ENCODE data around the gene MYZAP.

MYZAP gene

GRCh38 chr15:57562196-57562769 is 29.4 kb upstream of the MYZAP start:
- DNase-seq (ENCODE audit: low read depth, low spot score): no peak

DNA sequence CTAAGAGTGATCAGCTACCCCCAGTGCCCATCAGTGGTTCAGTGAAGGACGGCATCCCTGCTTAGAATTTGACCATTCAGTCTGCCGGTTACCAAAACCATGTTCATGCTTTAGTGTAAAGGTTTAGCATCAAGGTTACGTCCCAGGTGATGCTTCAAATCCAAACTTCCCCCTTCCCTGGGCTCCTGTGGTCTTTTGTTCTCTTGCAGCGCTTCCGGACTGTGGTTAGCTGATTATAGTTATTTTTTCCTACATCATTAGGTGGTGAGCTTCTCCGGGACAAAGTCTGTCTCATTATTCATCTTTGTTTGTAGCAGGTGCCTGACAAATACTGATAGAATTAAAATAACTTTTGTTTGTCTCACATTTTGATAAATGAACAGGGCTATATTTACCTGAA is 28.3 kb upstream of the MYZAP start:
- no peak for DNase-seq (ENCODE audit: low read depth, low spot score)

- no peak for DNase-seq (ENCODE audit: low read depth, low spot score)
Measured at GRCh38 chr15:57565311-57565710, 26.4 kb upstream of the MYZAP start.

- DNase-seq (ENCODE audit: low read depth, low spot score): no peak
Measured at GRCh38 chr15:57566834-57567233, 24.9 kb upstream of the MYZAP start.

DNA sequence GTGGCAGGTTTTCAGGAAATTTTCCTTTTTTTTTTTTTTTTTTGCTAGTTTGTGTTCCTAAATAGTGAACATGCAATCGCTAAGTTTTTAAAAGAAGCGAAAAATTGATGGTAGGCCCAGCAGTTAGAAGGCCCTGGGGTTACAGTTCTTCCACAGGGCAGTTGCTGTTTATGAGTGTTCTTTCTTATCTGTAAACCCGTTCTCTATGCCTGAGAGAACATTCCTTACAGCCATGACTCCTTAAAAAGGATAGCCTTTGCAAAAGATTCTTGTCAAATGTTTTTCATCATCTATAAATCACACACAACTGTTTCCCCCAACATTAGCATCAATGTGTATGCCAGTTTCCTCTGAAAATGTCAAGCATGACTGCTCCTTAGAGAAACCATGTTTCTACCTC is 23.8 kb upstream of the MYZAP start:
- DNase-seq (ENCODE audit: low read depth, low spot score): no peak

GRCh38 chr15:57568299-57568698 is 23.4 kb upstream of the MYZAP start:
- DNase-seq (ENCODE audit: low read depth, low spot score): no peak

DNA sequence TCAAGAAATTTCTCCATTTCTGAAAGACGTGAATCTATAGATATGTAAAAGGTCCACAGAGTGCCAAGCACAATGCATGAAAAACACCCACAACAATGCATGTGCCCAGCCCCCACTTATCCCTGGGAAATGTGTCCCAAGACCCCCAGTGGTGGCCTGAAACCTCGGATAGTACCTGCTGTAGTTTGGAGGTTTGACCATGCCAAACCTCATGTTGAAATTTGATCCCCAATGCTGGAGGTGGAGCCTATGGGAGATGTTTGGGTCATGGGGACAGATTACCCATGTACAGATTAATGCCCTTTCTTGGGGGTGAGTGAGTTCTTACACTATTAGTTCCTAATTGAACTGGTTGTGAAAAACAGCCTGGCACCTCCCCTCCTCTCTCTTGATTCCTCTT is 21.4 kb upstream of the MYZAP start:
- no peak for DNase-seq (ENCODE audit: low read depth, low spot score)

DNA sequence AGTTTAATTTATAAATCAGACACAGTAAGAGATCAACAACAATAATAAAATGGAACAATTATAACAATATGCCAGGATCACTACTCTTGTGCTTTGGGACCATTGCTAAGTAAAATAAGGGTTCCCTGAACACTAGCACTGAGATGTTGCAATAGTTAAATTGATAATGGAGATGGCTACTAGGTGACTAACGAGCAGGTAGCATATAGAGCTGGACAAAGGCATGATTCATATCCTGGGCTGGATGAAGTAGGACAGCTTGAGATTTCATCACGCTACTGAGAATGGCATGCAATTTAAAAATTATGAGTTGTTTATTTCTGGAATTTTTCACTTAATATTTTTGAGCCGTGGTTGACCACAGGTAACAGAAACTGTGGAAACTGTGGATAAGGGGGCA is 20.7 kb upstream of the MYZAP start:
- no peak for DNase-seq (ENCODE audit: low read depth, low spot score)

DNA sequence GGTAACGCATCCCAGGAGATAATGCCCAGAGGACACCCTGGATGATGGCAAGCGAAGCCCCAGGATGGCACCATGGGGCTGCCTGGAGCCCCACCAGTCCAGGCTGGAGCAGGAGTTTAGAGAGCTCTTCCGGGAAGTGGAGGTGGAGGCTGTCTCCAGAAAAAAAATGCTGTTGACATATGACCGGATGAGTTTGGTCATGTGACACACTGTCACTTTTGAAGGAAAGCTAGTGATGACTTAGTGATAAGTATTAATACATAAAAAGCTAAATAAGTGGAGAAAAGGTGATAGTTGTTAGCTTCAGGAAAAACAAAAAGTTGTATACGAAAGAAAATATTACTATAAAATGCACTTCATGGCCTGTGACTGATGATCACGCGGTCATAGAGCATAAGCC is 20.0 kb upstream of the MYZAP start:
- DNase-seq (ENCODE audit: low read depth, low spot score): no peak

- no peak for DNase-seq (ENCODE audit: low read depth, low spot score)
Measured at GRCh38 chr15:57572468-57572867, 19.2 kb upstream of the MYZAP start.

- DNase-seq (ENCODE audit: low read depth, low spot score): no peak
Measured at GRCh38 chr15:57573151-57573550, 18.6 kb upstream of the MYZAP start.

GRCh38 chr15:57575363-57575762 is 16.3 kb upstream of the MYZAP start:
- no peak for DNase-seq (ENCODE audit: low read depth, low spot score)

GRCh38 chr15:57578288-57578900 is 13.3 kb upstream of the MYZAP start:
- no peak for DNase-seq (ENCODE audit: low read depth, low spot score)

DNA sequence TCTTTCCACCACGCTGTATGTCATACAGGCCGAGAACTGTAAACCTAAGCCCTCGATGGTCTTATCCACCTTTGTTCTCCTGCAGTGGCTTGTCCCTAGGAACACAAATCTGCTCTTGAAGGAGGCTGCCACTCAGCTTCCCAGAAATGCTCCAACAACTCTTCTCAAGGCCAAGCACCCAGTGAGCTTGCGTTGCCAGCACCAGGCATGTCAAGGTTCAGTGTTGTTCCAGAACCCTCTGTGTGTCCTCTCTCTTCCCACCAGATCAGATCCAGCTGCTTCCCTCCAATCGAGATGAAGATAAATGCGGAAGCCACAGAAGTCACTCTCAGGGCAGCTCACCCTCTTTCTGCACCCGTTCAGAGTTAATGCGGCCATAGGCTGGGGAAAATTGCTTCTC is 11.3 kb upstream of the MYZAP start:
- DNase-seq (ENCODE audit: low read depth, low spot score): no peak

- DNase-seq (ENCODE audit: low read depth, low spot score): no peak
Measured at GRCh38 chr15:57580866-57581265, 10.8 kb upstream of the MYZAP start.

GRCh38 chr15:57582090-57582489 is 9.6 kb upstream of the MYZAP start:
- DNase-seq (ENCODE audit: low read depth, low spot score): no peak

- DNase-seq (ENCODE audit: low read depth, low spot score): no peak
Measured at GRCh38 chr15:57583282-57583681, 8.4 kb upstream of the MYZAP start.

DNA sequence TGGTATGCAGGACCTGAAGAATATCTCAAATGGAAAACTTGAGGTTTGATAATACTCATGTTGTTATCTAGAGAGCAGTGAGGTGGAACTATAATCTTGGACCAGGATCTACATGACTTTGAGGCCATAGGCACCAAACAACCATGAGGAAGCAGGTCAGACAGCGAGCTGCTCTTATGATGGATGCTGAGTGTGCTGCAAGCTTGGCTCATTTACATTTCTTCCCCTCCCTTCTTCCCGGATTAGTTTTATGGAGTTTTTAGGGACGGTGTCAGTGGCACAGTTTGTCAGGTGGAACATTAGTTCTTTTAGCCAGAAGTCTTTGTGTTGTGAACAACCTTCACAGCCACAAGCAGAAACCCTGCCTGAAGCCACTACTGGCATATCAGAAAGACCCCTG is 8.0 kb upstream of the MYZAP start:
- DNase-seq (ENCODE audit: low read depth, low spot score): no peak

- DNase-seq (ENCODE audit: low read depth, low spot score): no peak
Measured at GRCh38 chr15:57586661-57587424, 4.9 kb upstream of the MYZAP start.

DNA sequence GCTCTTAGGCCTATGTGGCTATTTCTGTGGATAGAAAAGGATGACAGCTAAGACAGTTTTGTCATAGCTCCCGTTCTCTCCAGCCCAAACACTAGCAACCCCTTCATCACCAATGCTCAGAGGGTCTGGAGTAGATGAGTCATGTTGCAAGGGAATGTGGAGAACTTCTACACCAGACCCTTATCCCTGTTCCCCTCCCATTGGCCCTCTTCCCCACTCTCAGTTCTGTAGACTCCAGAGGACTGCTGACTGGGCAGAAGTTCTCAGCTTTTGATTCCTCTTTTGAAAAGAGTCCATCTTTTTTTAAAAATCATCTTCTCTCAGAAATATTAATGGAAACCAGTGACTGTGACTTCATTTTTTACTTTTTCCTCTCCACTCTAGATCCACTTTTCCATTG is 2.4 kb upstream of the MYZAP start:
- DNase-seq (ENCODE audit: low read depth, low spot score): no peak

- no peak for DNase-seq (ENCODE audit: low read depth, low spot score)
Measured at GRCh38 chr15:57589754-57590153, 1.9 kb upstream of the MYZAP start.

DNA sequence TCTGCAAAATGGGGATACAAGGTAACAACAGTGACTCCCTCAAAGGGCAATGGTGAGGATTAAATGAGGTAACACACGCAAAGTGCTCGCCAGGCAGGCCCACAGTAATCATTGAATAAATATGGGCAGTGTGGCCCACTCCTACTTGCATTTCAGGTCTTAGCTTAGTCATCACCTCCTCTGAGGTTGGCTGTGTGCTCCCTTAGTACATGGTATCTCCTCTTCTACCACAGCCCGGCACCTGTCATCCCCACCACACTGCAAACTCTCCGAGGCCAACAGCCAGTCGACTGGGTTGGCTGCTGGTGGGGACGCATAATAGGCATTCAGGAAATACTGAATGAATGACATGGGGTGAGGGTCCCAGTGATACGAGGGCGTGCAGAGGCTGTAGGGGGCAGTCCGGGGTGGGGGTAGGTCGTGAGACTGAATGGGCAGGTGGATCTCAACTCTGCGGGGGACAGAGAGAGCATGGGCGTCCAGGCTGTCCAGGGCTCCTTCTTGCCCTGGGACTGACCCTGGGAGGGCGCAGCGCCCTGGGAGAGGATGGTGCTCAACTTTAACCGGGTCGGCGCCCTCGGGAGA is 375 bp upstream of the MYZAP start:
- no peak for DNase-seq (ENCODE audit: low read depth, low spot score)

DNA sequence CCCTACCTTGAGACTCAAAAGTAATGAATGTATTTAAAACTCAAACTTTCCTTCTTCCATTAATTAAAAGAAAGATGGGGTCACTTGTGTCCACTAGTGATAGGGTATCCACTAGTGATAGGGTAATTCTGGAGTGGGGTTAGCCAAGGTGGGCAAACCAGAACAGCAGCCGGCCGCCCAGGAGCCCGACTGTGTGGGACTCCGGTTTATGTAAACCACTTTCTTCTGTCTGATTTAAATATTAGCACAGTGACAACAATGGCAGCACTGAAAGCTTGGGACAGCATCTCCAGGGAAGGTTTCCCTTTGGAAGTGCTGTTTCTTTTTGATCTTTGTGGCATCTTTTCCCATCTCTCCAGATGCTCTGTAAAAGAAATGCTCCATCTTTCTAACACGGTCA is 722 bp downstream of the MYZAP start:
- DNase-seq (ENCODE audit: low read depth, low spot score): no peak
